SK-N-SH treated with all-trans-retinoic acid at 6 μM for 48 hours (cell line): ENCODE results near the gene IYD.

Experiments used
- ARNTL ChIP-seq: fragments of 450-650 bp; formaldehyde crosslinking; IDR thresholded peaks from 2 replicates; pipeline ENCODE4 v1.5.0; 2020; ENCODE audit warnings: low read depth, mild to moderate bottlenecking, moderate library complexity, borderline replicate concordance
- CREB5 ChIP-seq: fragments of 250-450 bp; sonication (Bioruptor Pico); IDR thresholded peaks from 2 replicates; pipeline ENCODE4 v1.5.1; 2020; ENCODE audit warnings: low read depth, mild to moderate bottlenecking, moderate library complexity
- ESRRG ChIP-seq: fragments of 250-450 bp; sonication (Bioruptor Pico); IDR thresholded peaks from 2 replicates; pipeline ENCODE4 v1.6.1; 2021; ENCODE audit warnings: mild to moderate bottlenecking
- PATZ1 ChIP-seq: fragments of 250-450 bp; sonication (Bioruptor Pico); IDR thresholded peaks from 2 replicates; pipeline ENCODE4 v1.8.0; 2020; ENCODE audit warnings: mild to moderate bottlenecking, moderate library complexity, borderline replicate concordance
- POU6F1 ChIP-seq: fragments of 250-450 bp; sonication (Bioruptor Pico); IDR thresholded peaks from 2 replicates; pipeline ENCODE4 v1.8.0; 2021; ENCODE audit warnings: low read depth, mild to moderate bottlenecking, moderate library complexity, borderline replicate concordance
- PPARA ChIP-seq: fragments of 250-450 bp; sonication (Bioruptor Pico); IDR thresholded peaks from 2 replicates; pipeline ENCODE4 v1.5.0; 2020; ENCODE audit warnings: mild to moderate bottlenecking, borderline replicate concordance
- RARB ChIP-seq: fragments of 250-450 bp; sonication (Bioruptor Pico); IDR thresholded peaks from 2 replicates; pipeline ENCODE4 v1.8.0; 2021; ENCODE audit warnings: mild to moderate bottlenecking, moderate library complexity
- SNAI2 ChIP-seq: fragments of 250-450 bp; sonication (Bioruptor Pico); IDR thresholded peaks from 2 replicates; pipeline ENCODE4 v1.5.0; 2020; ENCODE audit warnings: mild to moderate bottlenecking, moderate library complexity
- TCF4 ChIP-seq: fragments of 250-450 bp; sonication (Bioruptor Pico); IDR thresholded peaks from 2 replicates; pipeline ENCODE4 v1.8.0; 2021; ENCODE audit warnings: mild to moderate bottlenecking, moderate library complexity, borderline replicate concordance
- TOX ChIP-seq: fragments of 250-450 bp; sonication (Bioruptor Pico); IDR thresholded peaks from 2 replicates; pipeline ENCODE4 v1.8.0; 2021; ENCODE audit warnings: mild to moderate bottlenecking, moderate library complexity, borderline replicate concordance
- ZNF565 ChIP-seq: fragments of 450-650 bp; formaldehyde crosslinking; conservative IDR thresholded peaks from 2 replicates; pipeline ENCODE4 v1.5.0; 2020; ENCODE audit warnings: low read depth, mild to moderate bottlenecking, moderate library complexity
- ZNF70 ChIP-seq: fragments of 450-650 bp; formaldehyde crosslinking; IDR thresholded peaks from 2 replicates; pipeline ENCODE4 v1.5.0; 2020; ENCODE audit warnings: mild to moderate bottlenecking, moderate library complexity

- TF ChIP-seq TCF4 (CRISPR knock-in tag) (no peak), POU6F1 (no peak), PPARA (no peak), ZNF70 (no peak), PATZ1 (CRISPR knock-in tag) (no peak), ESRRG (no peak), ARNTL (no peak), ZNF565 (CRISPR knock-in tag) (no peak), CREB5 (no peak), RARB (CRISPR knock-in tag) (no peak), SNAI2 (CRISPR knock-in tag) (no peak), TOX (CRISPR knock-in tag) (no peak)
Observed at GRCh38 chr6:150372051-150372450, 3.2 kb downstream of the IYD start.
